Natural killer cell (primary cell): ENCODE measurements around the gene DNAAF5. TPM values are rescaled to one million over a fixed set of nuclear protein-coding genes. Genes with fewer than 3 reads are reported as not detected.

Experiments used
- ATAC-seq, 3 donors: fragments of 150-1000 bp in 2 of 3; fragments of 200-7000 bp in 1 of 3; cut with Tn5 transposase; 1 replicate in 1 of 3; 2 replicates in 2 of 3; pipeline ENCODE4 v1.10.0; 2021; ENCODE audit warnings: mild to moderate bottlenecking in 2 of 3, moderate library complexity in 2 of 3
- DNase-seq, 2 donors: peaks; one replicate each; pipeline versions ENCODE4 v3.0.0 to v3.0.0-alpha.2; 2013 to 2021; ENCODE audit warnings: mixed read lengths in 1 of 2
- H3K27ac ChIP-seq: one replicate; pipeline ENCODE4 v1.5.1; 2013; ENCODE audit warnings: mild to moderate bottlenecking, low read length
- H3K27me3 ChIP-seq: one replicate; pipeline ENCODE4 v1.6.1; 2013; ENCODE audit warnings: low read length; ENCODE audit not compliant: control insufficient read depth, insufficient read depth
- H3K36me3 ChIP-seq: one replicate; pipeline ENCODE4 v1.6.1; 2013; ENCODE audit warnings: low read length; ENCODE audit not compliant: control insufficient read depth, insufficient read depth
- H3K4me1 ChIP-seq: one replicate; pipeline ENCODE4 v1.6.1; 2013; ENCODE audit warnings: low read length; ENCODE audit not compliant: control insufficient read depth, insufficient read depth
- H3K4me3 ChIP-seq: one replicate; pipeline ENCODE4 v1.5.1; 2013; ENCODE audit warnings: low read length
- H3K9me3 ChIP-seq: one replicate; pipeline ENCODE4 v1.6.1; 2013; ENCODE audit warnings: low read length; ENCODE audit not compliant: control insufficient read depth, insufficient read depth
- H3K27ac Mint-ChIP-seq, 2 donors: one replicate each; pipeline ENCODE4 v1.8.0; 2022; ENCODE audit warnings: mild to moderate bottlenecking in 2 of 2, mixed read lengths in 2 of 2, moderate library complexity in 1 of 2
- H3K27me3 Mint-ChIP-seq, 2 donors: one replicate each; pipeline ENCODE4 v1.8.0; 2022; ENCODE audit warnings: low read depth in 2 of 2, mixed read lengths in 2 of 2
- H3K36me3 Mint-ChIP-seq: one replicate; pipeline ENCODE4 v1.8.0; 2022; ENCODE audit warnings: mixed read lengths
- H3K4me1 Mint-ChIP-seq, 2 donors: one replicate each; pipeline ENCODE4 v1.8.0; 2022; ENCODE audit warnings: mixed read lengths in 2 of 2
- H3K4me3 Mint-ChIP-seq: one replicate; pipeline ENCODE4 v1.8.0; 2022; ENCODE audit warnings: mild to moderate bottlenecking, moderate library complexity, mixed read lengths
- H3K9me3 Mint-ChIP-seq, 2 donors: one replicate each; pipeline ENCODE4 v1.8.0; 2022; ENCODE audit warnings: mixed read lengths in 2 of 2
- CTCF ChIP-seq: fragments of 200-600 bp; IDR thresholded peaks from one replicate; pipeline ENCODE4 v1.8.0; 2022; ENCODE audit warnings: antibody characterized with exemption
- WGBS: methylation state at CpG from one replicate; pipeline ENCODE4 v1.1.7; 2013; ENCODE audit warnings: missing lambda C conversion rate; ENCODE audit not compliant: insufficient coverage; 5-methylcytosine and 5-hydroxymethylcytosine counted together
- intact Hi-C: fragments of 100-400 bp; cut with micrococcal nuclease; formaldehyde crosslinking; loops from one replicate; pipeline ENCODE4 v1.14.2; 2022
- total RNA-seq, 4 donors: library from RNA; stranded (reverse); fragments of 120-200 nt in 1 of 4; gene quantifications; one replicate each; pipeline versions ENCODE4 v1.2.3 to v1.2.4, GENCODE V29; 2013 to 2022

DNAAF5 gene
- total RNA-seq, 3 donors from 2014 or later (not counting 1 experiment from before 2014, with no cell fraction given) = 6.7 to 10.3 (median 10.3) TPM

DNA sequence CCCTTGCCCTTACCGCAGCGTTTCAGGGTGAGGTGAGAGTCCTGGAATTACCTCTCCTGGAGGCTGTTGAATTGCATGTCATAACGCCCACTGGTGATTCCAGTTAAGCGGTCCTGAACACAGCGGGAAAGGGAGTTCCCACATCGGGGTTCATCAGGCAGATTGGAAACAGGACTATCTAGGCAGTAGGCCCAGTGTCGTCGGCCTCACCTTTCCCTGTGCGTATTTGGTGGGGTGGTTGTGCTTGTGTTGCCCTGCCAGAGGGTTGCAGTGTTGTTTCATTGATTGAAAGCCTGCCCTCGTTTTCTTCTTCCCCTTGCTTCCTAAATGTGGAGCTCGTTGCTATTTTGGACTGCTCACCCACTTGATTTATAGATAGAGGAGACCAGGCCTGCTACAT lies 95.2 kb downstream of the DNAAF5 start:
- Mint-ChIP-seq H3K4me3 (no peak overlapping the region), H3K4me1 (peaks cover 28 to 33% of the 10 kb centered on the region in 2 donors), H3K36me3 (no peaks in the 10 kb centered on the region), H3K27me3 (peaks cover 12 to 16% of the 10 kb centered on the region in 2 donors), H3K27ac (no peak overlapping the region), H3K9me3 (no peaks in the 10 kb centered on the region)
- Histone ChIP-seq H3K27me3 (no peaks in the 10 kb centered on the region), H3K27ac (no peak overlapping the region), H3K36me3 (no peaks in the 10 kb centered on the region), H3K4me3 (no peak overlapping the region), H3K9me3 (no peaks in the 10 kb centered on the region), H3K4me1 (peaks cover 6% of the 10 kb centered on the region)
- no peak for TF ChIP-seq CTCF
- DNase-seq = no peak
- no peak for ATAC-seq
- intact Hi-C loops = no loop called here
- 87% methylated on average over 10 of the region's 11 CpGs for WGBS

- Histone ChIP-seq H3K36me3 (no peaks in the 10 kb centered on the region), H3K9me3 (no peaks in the 10 kb centered on the region), H3K4me1 (no peaks in the 10 kb centered on the region), H3K4me3 (no peak overlapping the region), H3K27me3 (no peaks in the 10 kb centered on the region), H3K27ac (no peak overlapping the region)
- WGBS = 96% methylated on average over 32 of the region's 32 CpGs
- H3K4me3 Mint-ChIP-seq = no peak overlapping the region
- no peak for DNase-seq
- no peaks in the 10 kb centered on the region for H3K36me3 Mint-ChIP-seq
- no peaks in the 10 kb centered on the region for H3K9me3 Mint-ChIP-seq
- peaks cover 21 to 25% of the 10 kb centered on the region in 2 donors for H3K4me1 Mint-ChIP-seq
- no peak for TF ChIP-seq CTCF
- H3K27ac Mint-ChIP-seq = no peak overlapping the region
- intact Hi-C loops = no loop called here
- peaks cover 9 to 13% of the 10 kb centered on the region in 2 donors for H3K27me3 Mint-ChIP-seq
- ATAC-seq = no peak
Observed at GRCh38 chr7:822692-823276, 96.3 kb downstream of the DNAAF5 start.

GRCh38 chr7:823649-824048 lies 97.2 kb downstream of the DNAAF5 start:
- Mint-ChIP-seq H3K4me3 (no peak overlapping the region), H3K9me3 (no peaks in the 10 kb centered on the region), H3K36me3 (no peaks in the 10 kb centered on the region), H3K27me3 (peaks cover 4 to 6% of the 10 kb centered on the region in 2 donors), H3K27ac (no peak overlapping the region), H3K4me1 (peaks cover 13 to 17% of the 10 kb centered on the region in 2 donors)
- TF ChIP-seq CTCF = no peak
- WGBS = 91% methylated on average over 8 of the region's 8 CpGs
- no peak for ATAC-seq
- no peaks in the 10 kb centered on the region for H3K27me3 ChIP-seq
- intact Hi-C loops = no loop called here
- no peaks in the 10 kb centered on the region for H3K4me1 ChIP-seq
- no peaks in the 10 kb centered on the region for H3K9me3 ChIP-seq
- H3K36me3 ChIP-seq = no peaks in the 10 kb centered on the region
- no peak for DNase-seq
- H3K4me3 ChIP-seq = no peak overlapping the region
- H3K27ac ChIP-seq = no peak overlapping the region

DNA sequence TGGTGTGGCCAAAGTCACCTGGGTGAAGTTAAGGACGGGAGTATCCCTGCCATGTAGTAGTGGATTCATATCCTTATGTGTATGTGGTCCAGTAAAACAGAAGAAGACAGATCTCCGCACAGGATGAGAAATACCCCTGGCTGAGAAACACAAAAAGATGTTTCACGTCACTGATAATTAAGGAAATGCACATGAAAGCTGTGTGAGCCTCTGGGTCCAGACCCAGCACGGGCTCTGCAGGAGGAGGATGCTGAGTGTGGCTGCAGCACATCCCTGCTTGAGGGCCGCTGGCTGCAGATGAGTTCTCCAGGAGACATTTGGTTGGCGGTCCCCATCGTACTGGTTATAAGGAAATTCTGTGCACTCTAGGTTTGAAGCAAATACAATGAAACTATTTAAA lies 97.6 kb downstream of the DNAAF5 start:
- Histone ChIP-seq H3K27ac (no peak overlapping the region), H3K4me1 (no peaks in the 10 kb centered on the region), H3K9me3 (no peaks in the 10 kb centered on the region), H3K27me3 (no peaks in the 10 kb centered on the region), H3K36me3 (no peaks in the 10 kb centered on the region), H3K4me3 (no peak overlapping the region)
- intact Hi-C loops = no loop called here
- H3K9me3 Mint-ChIP-seq = no peaks in the 10 kb centered on the region
- ATAC-seq (no peak), DNase-seq (no peak)
- no peak overlapping the region for H3K4me3 Mint-ChIP-seq
- H3K4me1 Mint-ChIP-seq = peaks cover 12 to 16% of the 10 kb centered on the region in 2 donors
- no peak overlapping the region for H3K27ac Mint-ChIP-seq
- peaks cover 2 to 4% of the 10 kb centered on the region in 2 donors for H3K27me3 Mint-ChIP-seq
- TF ChIP-seq CTCF = no peak
- WGBS = 96% methylated on average over 7 of the region's 7 CpGs
- H3K36me3 Mint-ChIP-seq = no peaks in the 10 kb centered on the region
